NCI-H1048 (cell line): Measurements from ENCODE around the gene STAT5B.
"Not testable (repeated sequence)": the region's sequence is repeated elsewhere in the genome, so short reads cannot be mapped to it uniquely, and the experiment has no call there.

ENCODE experiments used
- DNase-seq: peaks from one replicate; lab custom pipeline; 2025; lab: John Stamatoyannopoulos, UW

Gene STAT5B

GRCh38 chr17:42305543-42306384 is 29.6 kb upstream of the STAT5B start:
- no peak for DNase-seq

- DNase-seq: not testable (repeated sequence)
Measured at GRCh38 chr17:42305031-42305330, 28.8 kb upstream of the STAT5B start.

GRCh38 chr17:42304187-42305030 is 28.2 kb upstream of the STAT5B start:
- DNase-seq: no peak

- DNase-seq: no peak
Measured at GRCh38 chr17:42303694-42304093, 27.5 kb upstream of the STAT5B start.

- DNase-seq: no peak
Measured at GRCh38 chr17:42301022-42301421, 24.8 kb upstream of the STAT5B start.

- DNase-seq: not testable (repeated sequence)
Measured at GRCh38 chr17:42299913-42300312, 23.7 kb upstream of the STAT5B start.

- not testable (repeated sequence) for DNase-seq
Measured at GRCh38 chr17:42299361-42299760, 23.2 kb upstream of the STAT5B start.

GRCh38 chr17:42297775-42298174 is 21.6 kb upstream of the STAT5B start:
- DNase-seq: not testable (repeated sequence)

- no peak for DNase-seq
Measured at GRCh38 chr17:42296012-42296411, 19.8 kb upstream of the STAT5B start.

GRCh38 chr17:42294469-42295398 is 18.5 kb upstream of the STAT5B start:
- DNase-seq: no peak

- DNase-seq: no peak
Measured at GRCh38 chr17:42291129-42291528, 14.9 kb upstream of the STAT5B start.

- no peak for DNase-seq
Measured at GRCh38 chr17:42290577-42290976, 14.4 kb upstream of the STAT5B start.

GRCh38 chr17:42289611-42290181 is 13.5 kb upstream of the STAT5B start:
- DNase-seq: no peak

- DNase-seq: no peak
Measured at GRCh38 chr17:42288803-42289610, 12.8 kb upstream of the STAT5B start.

- no peak for DNase-seq
Measured at GRCh38 chr17:42287977-42288802, 12.0 kb upstream of the STAT5B start, which contains the start of gene STAT5A. STAT5A (plus strand) TSS chr17:42288498; CDS start chr17:42289412, 914 bp downstream.

GRCh38 chr17:42287305-42287976 is 11.2 kb upstream of the STAT5B start:
- no peak for DNase-seq

GRCh38 chr17:42286411-42287221 is 10.4 kb upstream of the STAT5B start:
- no peak for DNase-seq

GRCh38 chr17:42285346-42286050 is 9.3 kb upstream of the STAT5B start:
- no peak for DNase-seq
